A549 (cell line): ENCODE results near the gene SYTL2. TPM values are rescaled to one million over a fixed set of nuclear protein-coding genes. Genes with fewer than 3 reads are reported as not detected.
"Not testable (repeated sequence)": the region's sequence is repeated elsewhere in the genome, so short reads cannot be mapped to it uniquely, and the experiment has no call there.

Experiments used
- ATAC-seq, 2 experiments: fragments of 200-7000 bp in 1 of 2; fragments of >200 bp in 1 of 2; cut with Nextera tagmentation in 1 of 2; cut with Tn5 transposase in 1 of 2; 3 replicates each; pipeline versions ENCODE4 v1.8.0 to v1.9.1; 2018 to 2020; ENCODE audit warnings: mild to moderate bottlenecking in 1 of 2, moderate library complexity in 1 of 2
- CTCF ChIA-PET: fragments of 300-600 bp; sonication (Branson Sonifier 250); formaldehyde crosslinking; extraction: SDS; loops from one replicate; lab custom pipeline; 2021; ENCODE audit warnings: antibody characterized with exemption, inconsistent platforms; lab: Yijun Ruan, JAX
- POLR2A ChIA-PET: fragments of 350-600 bp; formaldehyde crosslinking; extraction: SDS; loops from one replicate; lab custom pipeline; 2021; ENCODE audit warnings: antibody characterized with exemption, inconsistent platforms; lab: Yijun Ruan, JAX
- DNase-seq, 2 experiments: peaks; one replicate each; pipeline versions ENCODE4 v3.0.0 to v3.0.0-alpha.2; 2011 to 2016; ENCODE audit warnings: low read depth in 1 of 2, low spot score in 1 of 2
- FAIRE-seq: peaks from 2 replicates; lab custom pipeline; 2011; peaks lifted over from hg19 to GRCh38; lab: Jason Lieb, UNC
- H3K27ac ChIP-seq, 2 experiments: fragments of >200 bp; sonication (Bioruptor Twin); formaldehyde crosslinking; 3 replicates each; pipeline ENCODE4 v1.5.1; 2016 to 2017
- H3K4me1 ChIP-seq: fragments of >200 bp; sonication (Bioruptor Twin); formaldehyde crosslinking; 3 replicates; pipeline ENCODE4 v1.6.1; 2016
- H3K4me2 ChIP-seq: fragments of >200 bp; sonication (Bioruptor Twin); formaldehyde crosslinking; 3 replicates; pipeline ENCODE4 v1.6.1; 2016
- H3K4me3 ChIP-seq: fragments of >200 bp; sonication (Bioruptor Twin); formaldehyde crosslinking; 3 replicates; pipeline ENCODE4 v1.5.1; 2016
- H3K9me3 ChIP-seq: fragments of >200 bp; sonication (Bioruptor Twin); formaldehyde crosslinking; 3 replicates; pipeline ENCODE4 v1.6.1; 2016
- CHD4 ChIP-seq: fragments of 200-600 bp; sonication (generic); IDR thresholded peaks from 2 replicates; pipeline ENCODE4 v1.6.1; 2016; ENCODE audit warnings: antibody characterized with exemption, mild to moderate bottlenecking, borderline replicate concordance
- CTCF ChIP-seq: fragments of >200 bp; sonication (Bioruptor Twin); formaldehyde crosslinking; IDR thresholded peaks from 3 replicates; pipeline ENCODE4 v1.5.1; 2016
- EHF ChIP-seq: fragments of 250-450 bp; sonication (Bioruptor Pico); IDR thresholded peaks from 2 replicates; pipeline ENCODE4 v1.5.0; 2020; ENCODE audit warnings: mild to moderate bottlenecking
- ELK1 ChIP-seq: fragments of 150-350 bp; IDR thresholded peaks from 2 replicates; pipeline ENCODE4 v1.6.1; 2014; ENCODE audit warnings: low read depth, mild to moderate bottlenecking, low read length
- FOSL2 ChIP-seq, 2 experiments: fragments of 450-650 bp in 1 of 2; fragments of >200 bp in 1 of 2; sonication (Bioruptor Twin) in 1 of 2; formaldehyde crosslinking; IDR thresholded peaks; 2 replicates each; pipeline versions ENCODE4 v1.5.0 to v1.6.1; 2016 to 2020; ENCODE audit warnings: mild to moderate bottlenecking in 1 of 2, moderate library complexity in 1 of 2
- HDAC2 ChIP-seq: fragments of 200-600 bp; sonication (generic); IDR thresholded peaks from 2 replicates; pipeline ENCODE4 v1.6.1; 2016
- NPAS2 ChIP-seq: fragments of 250-450 bp; sonication (Bioruptor Pico); IDR thresholded peaks from 2 replicates; pipeline ENCODE4 v1.8.0; 2022; ENCODE audit warnings: mild to moderate bottlenecking, moderate library complexity, borderline replicate concordance
- PHF8 ChIP-seq: fragments of 200-600 bp; sonication (generic); IDR thresholded peaks from 2 replicates; pipeline ENCODE4 v1.6.1; 2016; ENCODE audit warnings: low read depth, mild to moderate bottlenecking, antibody characterized with exemption, moderate library complexity, borderline replicate concordance
- RAD21 ChIP-seq, 2 experiments: fragments of >200 bp in 1 of 2; sonication (Bioruptor Twin) in 1 of 2; formaldehyde crosslinking in 1 of 2; IDR thresholded peaks in 1 of 2; conservative IDR thresholded peaks in 1 of 2; 2 replicates in 1 of 2; 3 replicates in 1 of 2; pipeline ENCODE4 v1.6.1; 2012 to 2018; ENCODE audit warnings: inconsistent platforms in 1 of 2
- REST ChIP-seq: fragments of 200-600 bp; sonication (generic); IDR thresholded peaks from 2 replicates; pipeline ENCODE4 v1.6.1; 2016; ENCODE audit warnings: antibody characterized with exemption, mild to moderate bottlenecking, moderate library complexity
- RNF2 ChIP-seq: fragments of 200-600 bp; sonication (generic); IDR thresholded peaks from 2 replicates; pipeline ENCODE4 v1.6.1; 2016; ENCODE audit warnings: low read depth, mild to moderate bottlenecking, antibody characterized with exemption, moderate library complexity, borderline replicate concordance
- ZFP36 ChIP-seq: fragments of 450-650 bp; IDR thresholded peaks from 2 replicates; pipeline ENCODE4 v1.6.1; 2014; ENCODE audit warnings: borderline replicate concordance; ENCODE audit not compliant: partially characterized antibody
- WGBS: methylation state at CpG from one replicate; pipeline ENCODE4 v1.1.6; 2017; ENCODE audit errors: missing lambda C conversion rate; 5-methylcytosine and 5-hydroxymethylcytosine counted together
- polyA plus RNA-seq, 4 experiments: library from polyadenylated mRNA; depleted of rRNA in 3 of 4; stranded (reverse); fragments of >200 nt; fragmentation: RNase III in 1 of 4; extraction: RNeasy Plus Mini Kit Qiagen cat#74134 plus additional on column Dnase treatment in 1 of 4; gene quantifications; 2 replicates in 3 of 4; 3 replicates in 1 of 4; pipeline ENCODE4 v1.2.3, GENCODE V29; 2011 to 2017
- TF ChIP-seq, protein P1 (sequence below): fragments of >200 bp; sonication (Bioruptor Twin); formaldehyde crosslinking; IDR thresholded peaks from 2 replicates; pipeline ENCODE4 v1.6.1; 2016
- TF ChIP-seq, protein P2 (sequence below): fragments of 250-450 bp; sonication (Bioruptor Pico); IDR thresholded peaks from 2 replicates; pipeline ENCODE4 v1.5.0; 2021; ENCODE audit warnings: mild to moderate bottlenecking, moderate library complexity, borderline replicate concordance

The SYTL2 gene
- polyA plus RNA-seq, 2 of the 4 experiments (the other 2 are of a cell fraction) = 11.6 to 34.2 TPM

DNA sequence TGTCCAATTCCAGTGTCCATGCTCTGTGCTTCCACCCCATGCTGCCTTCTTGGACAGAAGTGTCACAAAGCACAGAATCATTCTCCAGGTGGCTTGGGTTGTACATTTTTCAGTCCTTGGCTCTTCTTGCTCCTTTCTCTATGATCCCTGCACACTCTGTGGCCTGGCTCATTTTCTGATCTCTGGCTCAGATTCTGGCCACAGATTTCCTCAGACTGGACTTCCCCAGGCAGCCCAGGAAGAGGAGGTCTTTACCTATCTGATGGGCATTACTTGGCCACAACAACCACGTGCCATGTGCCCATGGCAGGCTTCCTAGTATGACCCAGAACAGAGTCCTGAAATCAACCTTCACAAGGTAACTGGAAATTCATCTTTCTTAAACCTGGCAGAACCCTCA lies 27.2 kb downstream of the SYTL2 start:
- WGBS = 60% methylated on average over 1 of the region's 1 CpG
- ATAC-seq (no peak), DNase-seq (no peak), FAIRE-seq (no peak)
- no peaks in the 10 kb centered on the region for H3K9me3 ChIP-seq
- peaks cover 48% of the 10 kb centered on the region for H3K4me1 ChIP-seq
- no peak overlapping the region for H3K4me2 ChIP-seq
- ChIA-PET POLR2A (no interaction called here), CTCF (no interaction called here)
- TF ChIP-seq FOSL2 (IDR thresholded peaks at IDR 0.05) (no peak), FOSL2 (CRISPR knock-in tag; IDR thresholded peaks at IDR 0.05) (no peak), ELK1 (no peak), EHF (CRISPR knock-in tag) (no peak), REST (no peak), RAD21 (conservative IDR thresholded peaks at IDR 0.05 in 1 of 2, IDR thresholded peaks at IDR 0.05 in 1 of 2) (no peak), CTCF (no peak), PHF8 (no peak), RNF2 (no peak), HDAC2 (no peak), CHD4 (no peak), NPAS2 (CRISPR knock-in tag) (no peak), ZFP36 (no peak)
- TF ChIP-seq, protein P1, sequence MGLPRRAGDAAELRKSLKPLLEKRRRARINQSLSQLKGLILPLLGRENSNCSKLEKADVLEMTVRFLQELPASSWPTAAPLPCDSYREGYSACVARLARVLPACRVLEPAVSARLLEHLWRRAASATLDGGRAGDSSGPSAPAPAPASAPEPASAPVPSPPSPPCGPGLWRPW = no peak
- TF ChIP-seq, protein P2, sequence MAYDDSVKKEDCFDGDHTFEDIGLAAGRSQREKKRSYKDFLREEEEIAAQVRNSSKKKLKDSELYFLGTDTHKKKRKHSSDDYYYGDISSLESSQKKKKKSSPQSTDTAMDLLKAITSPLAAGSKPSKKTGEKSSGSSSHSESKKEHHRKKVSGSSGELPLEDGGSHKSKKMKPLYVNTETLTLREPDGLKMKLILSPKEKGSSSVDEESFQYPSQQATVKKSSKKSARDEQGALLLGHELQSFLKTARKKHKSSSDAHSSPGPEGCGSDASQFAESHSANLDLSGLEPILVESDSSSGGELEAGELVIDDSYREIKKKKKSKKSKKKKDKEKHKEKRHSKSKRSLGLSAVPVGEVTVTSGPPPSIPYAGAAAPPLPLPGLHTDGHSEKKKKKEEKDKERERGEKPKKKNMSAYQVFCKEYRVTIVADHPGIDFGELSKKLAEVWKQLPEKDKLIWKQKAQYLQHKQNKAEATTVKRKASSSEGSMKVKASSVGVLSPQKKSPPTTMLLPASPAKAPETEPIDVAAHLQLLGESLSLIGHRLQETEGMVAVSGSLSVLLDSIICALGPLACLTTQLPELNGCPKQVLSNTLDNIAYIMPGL = no peak
- H3K4me3 ChIP-seq = no peak overlapping the region
- H3K27ac ChIP-seq = peak overlapping the region; percentile 2 to 58; a peak in 3 of 6 replicates

DNA sequence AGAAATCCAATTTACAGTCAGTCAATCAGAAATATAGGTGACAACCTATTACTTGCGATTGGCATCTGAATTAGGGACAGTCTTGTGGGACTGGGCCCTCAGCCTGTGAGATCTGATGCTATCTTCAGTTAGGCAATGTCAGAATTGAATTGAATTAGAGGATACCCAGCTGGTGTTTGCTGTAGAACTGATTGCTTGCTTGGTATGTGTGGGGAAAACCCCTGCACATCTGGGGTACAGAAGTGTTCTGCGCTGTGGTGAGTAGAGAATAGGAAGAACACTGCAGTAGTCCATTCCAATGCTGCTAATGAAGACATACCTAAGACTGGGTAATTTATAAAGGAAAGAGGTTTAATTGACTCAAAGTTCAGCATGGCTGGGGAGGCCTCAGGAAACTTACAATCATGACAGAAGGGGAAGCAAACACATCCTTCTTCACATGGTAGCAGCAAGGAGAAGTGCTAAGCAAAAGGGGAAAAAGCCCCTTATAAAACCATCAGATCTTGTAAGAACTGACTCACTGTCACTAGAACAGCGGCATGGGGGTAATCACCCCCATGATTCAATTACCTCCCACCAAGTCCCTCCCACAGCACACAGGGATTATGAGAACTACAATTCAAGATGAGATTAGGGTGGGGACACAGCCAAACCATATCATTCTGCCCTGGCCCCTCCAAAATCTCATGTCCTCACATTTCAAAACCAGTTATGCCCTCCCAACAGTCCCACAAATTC lies 30.0 kb downstream of the SYTL2 start:
- H3K9me3 ChIP-seq, FAIRE-seq, H3K4me3 ChIP-seq, DNase-seq, POLR2A ChIA-PET, H3K4me2 ChIP-seq, ATAC-seq: not testable (repeated sequence)
- peak overlapping the region; percentile 37 to 61 for H3K27ac ChIP-seq
- peaks cover 25% of the 10 kb centered on the region for H3K4me1 ChIP-seq
- WGBS = 90% methylated on average over 3 of the region's 3 CpGs
- CTCF ChIA-PET = interaction anchor here (0.9 kb wide), 1 partner anchor 53 kb away, joined by 3 read pairs; no protein-coding TSS in a partner anchor
